CD4-positive, alpha-beta T cell treated with Interferon gamma for 1 hour (primary cell): ENCODE data around the gene TBX20.
"Not testable (repeated sequence)": the region's sequence is repeated elsewhere in the genome, so short reads cannot be mapped to it uniquely, and the experiment has no call there.

ENCODE experiments used
- DNase-seq: peaks from one replicate; pipeline ENCODE4 v3.0.0-alpha.2; 2020

The TBX20 gene

DNA sequence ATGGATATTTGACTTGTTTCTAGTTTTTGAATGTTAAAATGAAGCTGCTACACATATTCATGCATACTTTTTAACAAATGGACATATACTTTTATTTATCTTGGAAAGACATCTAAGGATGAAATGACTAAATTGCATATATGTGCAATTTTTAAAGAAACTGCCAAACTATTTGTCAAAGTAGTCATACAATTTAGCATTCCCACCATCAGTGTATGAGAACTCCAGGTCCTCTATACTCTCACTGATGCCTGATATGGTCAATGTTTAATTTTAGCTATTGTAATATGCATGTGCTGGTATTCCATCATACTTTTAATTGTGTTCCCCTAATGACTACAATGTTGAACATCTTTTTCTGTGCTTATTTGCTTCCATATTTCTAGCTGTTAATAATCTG, 47.0 kb downstream of the TBX20 start:
- DNase-seq = not testable (repeated sequence)

DNA sequence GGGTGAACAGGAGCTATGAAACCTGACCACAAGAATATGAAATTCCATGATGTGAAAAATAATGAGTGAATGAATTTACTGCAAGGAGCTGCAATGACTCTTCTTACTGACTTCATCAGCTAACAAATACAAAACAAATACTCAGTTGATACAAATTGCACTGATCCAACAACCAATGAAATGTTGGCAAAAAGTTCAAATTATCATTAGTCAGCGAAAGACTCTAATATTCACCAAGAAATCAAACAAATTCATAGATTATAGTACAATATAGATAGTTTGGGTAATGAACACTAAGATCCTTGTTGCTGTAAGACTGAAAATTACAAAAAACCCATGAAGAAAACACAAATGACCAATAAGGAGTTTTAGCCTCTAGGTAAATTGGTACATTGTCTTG, 49.0 kb downstream of the TBX20 start:
- not testable (repeated sequence) for DNase-seq

DNA sequence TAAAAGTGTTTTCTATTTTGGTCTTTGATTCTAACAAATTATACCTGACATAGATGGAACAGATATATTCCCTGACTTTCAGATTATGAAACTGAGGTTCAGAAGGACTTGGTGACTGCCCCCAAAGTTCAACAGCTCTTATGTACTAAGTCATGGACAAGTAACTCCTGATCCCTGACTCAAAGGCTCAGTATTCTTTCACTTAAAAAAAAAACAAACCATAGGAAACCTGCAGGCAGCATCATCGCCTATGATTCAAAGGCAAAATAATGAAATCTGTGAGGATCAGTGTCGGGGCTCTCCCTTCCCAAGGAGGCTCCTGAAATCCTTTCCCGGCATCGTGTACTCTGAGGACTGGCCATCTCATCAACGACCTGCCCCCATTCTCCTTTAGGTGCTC, 49.9 kb downstream of the TBX20 start:
- not testable (repeated sequence) for DNase-seq

DNA sequence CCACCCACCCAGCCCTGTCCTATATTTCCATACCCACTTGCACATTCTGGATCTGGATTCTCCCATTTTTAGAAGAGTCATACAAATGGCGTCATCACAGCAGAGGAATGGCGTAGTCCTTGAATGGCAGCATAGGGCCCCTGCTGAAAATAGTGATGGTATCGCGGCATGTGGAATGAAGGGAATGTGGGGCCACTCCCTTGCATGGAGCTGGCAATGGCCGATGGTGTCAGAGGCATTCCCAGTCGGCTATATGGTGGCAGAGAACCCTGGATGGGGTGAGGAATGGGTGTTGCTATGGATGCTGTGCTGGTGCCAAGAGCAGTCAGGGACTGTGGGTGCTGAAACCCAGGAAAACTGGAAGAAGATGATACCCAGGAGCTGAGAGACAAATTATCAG, 51.5 kb downstream of the TBX20 start:
- not testable (repeated sequence) for DNase-seq

DNA sequence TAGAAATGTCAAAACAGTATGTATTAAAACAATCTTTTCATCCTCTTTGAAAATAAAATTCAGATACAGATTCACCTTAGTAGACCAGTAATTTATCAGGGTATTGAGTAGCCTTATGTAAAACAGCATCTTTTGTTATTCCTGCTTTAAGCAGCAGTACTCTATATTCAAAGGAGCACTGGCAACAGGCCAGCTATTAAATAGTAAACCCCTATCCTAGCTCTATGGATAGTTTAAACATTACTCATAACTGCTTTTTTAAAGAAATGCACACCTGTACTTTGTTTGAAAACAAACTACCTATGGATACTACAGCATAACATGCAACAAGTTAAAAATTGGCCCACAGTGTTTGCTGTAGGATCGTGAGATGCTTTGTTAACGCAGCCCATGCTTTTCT, 53.7 kb downstream of the TBX20 start:
- not testable (repeated sequence) for DNase-seq

DNA sequence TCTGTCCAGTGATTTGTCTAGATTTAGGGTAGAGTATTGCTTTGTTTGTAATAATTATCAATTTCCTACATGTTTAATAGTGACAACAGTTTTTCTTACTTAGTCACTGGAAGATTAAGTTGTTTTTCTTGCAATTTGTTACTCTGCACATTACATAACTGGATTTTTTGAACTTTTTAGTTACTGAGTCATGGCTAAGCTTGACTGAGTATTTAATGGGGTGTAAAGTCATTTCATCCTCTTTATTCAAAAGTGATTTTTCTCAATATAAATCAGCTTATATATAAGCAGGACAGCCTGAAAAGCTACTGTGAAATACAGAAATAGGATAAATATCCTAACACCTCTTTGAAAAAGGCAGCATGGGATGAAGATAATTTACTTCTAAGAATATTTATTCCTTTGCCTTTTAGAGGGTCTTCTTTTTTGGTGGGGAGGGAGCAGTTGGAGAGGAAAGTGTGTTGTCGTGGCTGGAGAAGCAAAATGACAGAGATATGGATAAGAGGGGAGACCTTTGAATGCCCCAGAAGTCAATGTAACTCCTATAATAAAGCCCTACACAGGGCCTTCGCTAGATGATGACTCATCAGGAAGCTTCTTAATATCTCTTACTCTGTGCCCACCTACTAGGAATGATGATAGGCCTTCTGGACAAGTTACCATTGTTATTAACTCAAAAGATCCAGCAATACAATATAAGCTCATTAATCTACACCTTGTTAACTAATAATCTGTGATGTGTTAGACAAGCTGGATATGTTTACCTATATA, 55.3 kb downstream of the TBX20 start:
- not testable (repeated sequence) for DNase-seq

DNA sequence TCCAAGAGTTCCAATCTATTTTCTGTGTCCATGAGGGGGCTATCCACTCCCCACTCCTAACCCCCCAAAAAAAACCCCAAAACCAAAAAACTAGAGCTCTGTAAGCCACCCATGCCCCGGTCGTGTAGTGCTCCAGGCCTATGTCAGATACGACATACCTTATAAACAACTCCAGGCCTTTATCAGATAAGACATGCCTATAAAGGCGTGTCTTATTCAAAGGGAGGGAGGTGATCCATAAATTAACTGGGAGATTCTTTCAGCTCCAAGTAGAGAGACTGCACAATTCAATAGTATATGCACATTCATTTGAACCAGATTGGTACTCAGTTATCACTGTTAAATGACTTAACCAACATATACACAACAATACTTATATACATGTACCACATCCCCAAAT, 62.3 kb downstream of the TBX20 start:
- not testable (repeated sequence) for DNase-seq

DNA sequence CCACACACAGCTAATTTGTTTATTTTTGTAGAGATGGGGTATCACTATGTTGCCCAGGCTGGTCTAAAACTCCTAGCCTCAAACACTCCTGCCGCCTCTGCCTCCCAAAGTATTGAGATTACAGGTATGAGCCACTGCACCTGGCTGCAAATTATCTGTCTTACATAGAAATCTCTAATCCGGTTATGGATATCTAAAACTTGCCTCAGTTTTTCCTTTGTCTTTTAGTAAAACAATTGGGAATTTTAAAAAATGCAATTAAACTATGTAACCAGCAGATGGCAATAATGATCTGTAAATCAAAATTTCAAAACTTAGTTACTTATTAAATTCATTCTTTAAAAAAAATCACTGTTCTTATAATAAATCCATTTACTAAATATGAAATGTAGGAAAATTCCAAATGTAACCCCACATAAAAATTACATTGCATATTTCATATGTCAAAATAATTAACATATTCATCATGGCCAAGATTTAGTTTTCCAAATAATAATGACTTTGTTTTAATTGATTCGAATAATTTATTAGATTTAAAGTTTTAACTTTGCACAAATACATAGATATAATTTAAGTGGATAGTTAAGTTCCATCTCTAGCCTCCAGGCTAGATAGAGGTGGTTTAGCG, 63.6 kb downstream of the TBX20 start:
- DNase-seq = not testable (repeated sequence)

DNA sequence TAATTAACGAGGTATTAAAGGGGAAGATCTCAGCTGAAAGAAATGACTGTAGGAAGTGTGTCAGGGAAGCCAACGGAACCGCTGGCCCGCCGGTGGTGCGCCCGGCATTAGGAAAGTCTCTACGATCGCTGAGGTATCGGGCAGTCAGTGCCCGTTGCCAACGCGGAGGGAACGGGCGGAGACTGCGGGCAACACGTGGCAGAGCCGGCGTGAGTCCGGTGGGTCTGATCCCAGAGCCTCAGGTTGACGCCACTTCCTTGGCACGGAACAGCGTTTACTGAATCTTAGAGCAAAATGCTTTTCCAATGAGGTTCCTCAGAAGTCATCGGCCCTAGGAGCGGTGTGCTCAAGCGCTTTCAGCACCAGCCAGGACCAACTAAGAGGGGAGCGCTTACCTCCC, 67.1 kb downstream of the TBX20 start:
- DNase-seq = not testable (repeated sequence)

DNA sequence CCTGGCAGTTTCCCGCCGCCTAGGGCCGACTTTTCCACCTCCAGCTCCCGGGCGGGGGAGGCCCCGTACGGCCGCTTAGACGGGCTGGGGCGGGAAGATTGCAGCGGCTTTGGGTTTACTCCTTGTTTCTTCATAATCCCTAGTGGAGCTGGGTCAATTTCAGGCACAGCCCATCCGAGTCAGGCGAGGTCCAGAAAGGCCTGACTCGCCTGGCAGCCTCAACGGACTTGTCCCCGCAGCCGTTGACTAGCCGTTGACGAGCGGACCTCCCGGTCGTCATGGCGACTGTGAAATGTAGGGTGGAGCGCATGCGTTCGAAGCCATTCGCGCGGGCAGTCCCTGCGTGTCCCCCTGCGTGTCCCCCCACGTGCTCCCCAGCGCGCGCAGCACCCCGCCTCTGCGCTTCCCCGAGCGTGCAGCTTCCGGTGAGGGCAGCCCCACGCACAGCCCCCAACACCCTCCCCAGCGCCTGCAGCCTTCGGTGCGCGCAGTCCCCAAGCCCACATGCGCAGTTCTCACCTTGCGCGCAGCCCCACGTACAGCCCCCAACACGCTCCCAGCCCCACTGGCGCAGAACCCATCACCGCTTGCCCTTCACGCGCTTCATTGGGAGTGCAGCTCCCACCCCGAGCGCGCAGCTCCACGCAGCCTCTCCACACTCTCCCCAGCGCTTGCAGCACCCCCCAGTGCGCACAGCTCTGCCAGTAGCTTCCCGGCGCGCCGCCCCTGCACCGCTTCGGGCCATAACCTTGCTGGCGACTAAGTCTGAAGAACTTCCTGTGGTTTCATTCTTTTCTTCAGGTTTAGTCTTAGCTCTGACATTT, 67.8 kb downstream of the TBX20 start:
- DNase-seq = no peak

DNA sequence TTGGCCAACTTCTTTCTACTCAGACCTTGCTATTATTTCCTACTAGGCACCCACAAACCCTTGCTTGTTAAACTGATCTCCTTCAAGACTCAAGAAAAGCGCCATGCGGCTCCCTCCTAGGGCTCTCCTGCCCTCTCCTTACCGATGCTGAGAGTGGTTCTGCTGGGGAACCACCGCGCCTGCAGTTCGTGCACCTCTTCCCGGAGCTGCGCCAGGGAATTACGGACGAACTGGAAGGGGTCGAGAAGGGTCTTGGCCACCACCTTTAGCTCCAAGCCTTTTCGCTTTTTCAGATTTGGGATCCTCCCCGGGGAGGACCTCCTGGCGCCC, 68.4 kb downstream of the TBX20 start:
- not testable (repeated sequence) for DNase-seq

DNA sequence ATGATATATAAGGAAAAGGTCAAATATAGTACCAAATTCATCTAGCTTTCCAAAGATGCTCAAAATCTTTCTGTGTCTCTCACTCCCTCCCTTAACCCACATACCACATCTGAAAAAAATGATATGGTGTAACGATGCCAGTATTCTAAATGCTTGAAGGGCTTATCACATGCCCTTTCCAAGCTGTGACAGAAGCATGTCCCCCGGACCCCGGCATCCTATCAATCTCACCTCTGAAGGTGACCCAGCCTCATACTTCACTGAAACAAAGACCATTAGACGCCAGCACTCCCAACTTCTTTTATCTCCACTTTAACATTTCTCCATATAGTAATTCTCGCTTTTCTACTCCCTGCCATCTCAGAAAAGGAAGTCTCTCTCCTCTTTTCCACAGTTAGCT, 68.9 kb downstream of the TBX20 start:
- not testable (repeated sequence) for DNase-seq

DNA sequence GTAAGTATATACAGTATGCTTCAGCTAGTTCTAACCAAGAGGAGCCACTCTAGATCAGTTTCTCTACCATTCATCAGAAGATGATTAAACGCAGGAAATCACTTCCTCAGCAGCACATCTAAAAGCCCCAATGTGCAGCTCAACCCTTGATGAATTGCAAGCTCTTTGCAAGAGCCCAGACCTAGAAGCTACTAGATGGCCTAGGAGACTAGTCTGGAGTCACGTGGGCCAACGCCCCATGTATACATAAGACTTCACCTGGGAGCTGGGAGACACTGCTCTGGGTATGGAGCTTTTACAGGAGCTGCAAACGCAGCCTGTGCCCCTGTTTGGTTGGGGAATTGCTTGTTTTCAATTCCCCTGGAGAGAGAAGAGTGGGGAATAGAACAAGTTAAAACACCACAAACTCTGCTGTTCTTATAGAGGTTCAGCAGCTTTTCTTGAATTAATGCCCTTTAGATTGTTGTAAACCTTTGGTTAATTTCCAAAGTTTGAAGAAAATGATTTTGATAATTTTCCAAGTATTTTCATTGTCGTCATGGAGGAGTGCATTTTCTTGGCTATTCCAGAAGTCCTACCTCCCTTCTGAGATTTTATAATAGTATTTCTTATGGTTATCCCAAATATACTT, 69.9 kb downstream of the TBX20 start:
- not testable (repeated sequence) for DNase-seq

DNA sequence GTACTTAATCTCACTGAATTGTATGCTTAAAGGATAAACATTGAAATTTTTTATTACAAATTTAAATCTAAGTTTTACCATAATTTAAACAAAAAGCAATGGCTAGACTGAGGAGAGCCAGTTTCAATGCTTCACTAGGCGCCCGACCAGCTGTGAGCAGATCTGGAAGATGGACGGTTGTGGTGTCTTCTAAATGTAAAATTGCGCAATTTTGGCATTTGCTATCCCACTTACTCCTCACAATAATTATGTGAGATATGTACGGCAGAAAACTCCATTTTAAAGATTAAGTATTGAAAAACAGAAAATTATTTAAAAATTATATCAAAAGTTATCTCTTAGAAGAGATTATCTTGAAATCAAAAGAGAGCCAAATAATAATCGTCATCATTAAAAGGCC, 73.2 kb downstream of the TBX20 start:
- not testable (repeated sequence) for DNase-seq

DNA sequence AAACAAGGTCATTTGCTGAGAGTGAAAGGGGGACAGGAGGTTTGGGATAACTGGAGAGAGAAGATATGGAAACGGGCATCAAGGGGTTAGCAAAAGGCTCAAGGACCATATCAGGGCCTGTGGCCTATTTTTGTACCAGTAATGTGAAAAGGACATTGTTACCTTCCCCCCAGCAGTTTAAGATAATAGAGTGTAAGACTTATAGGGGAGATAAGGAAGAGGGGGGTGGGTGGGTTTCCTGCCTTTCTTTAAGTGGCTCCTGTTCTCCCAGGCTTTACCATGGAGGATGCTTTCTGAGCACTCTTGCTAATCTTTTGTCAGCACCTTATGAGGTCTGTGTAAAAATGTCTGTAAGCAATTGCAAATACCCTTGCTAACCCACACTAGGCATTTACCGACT, 80.7 kb downstream of the TBX20 start:
- DNase-seq = not testable (repeated sequence)

DNA sequence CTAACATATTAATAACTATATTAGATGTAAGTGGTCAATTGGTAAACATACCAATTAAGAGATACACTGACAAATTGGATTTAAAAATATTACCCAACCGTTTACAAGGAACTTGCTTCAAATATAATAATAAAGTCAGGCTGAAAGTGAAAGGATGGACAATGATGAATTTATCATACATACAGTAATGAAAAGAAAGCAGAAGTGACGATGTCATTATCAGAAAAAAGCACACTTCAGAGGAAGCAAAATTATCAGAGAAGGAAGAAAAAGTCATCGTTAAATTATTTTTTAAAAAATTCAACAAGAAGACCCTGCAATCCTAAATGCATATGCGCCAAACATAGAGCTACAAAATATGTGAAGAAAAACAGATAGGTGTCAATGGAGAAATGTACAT, 81.8 kb downstream of the TBX20 start:
- not testable (repeated sequence) for DNase-seq

DNA sequence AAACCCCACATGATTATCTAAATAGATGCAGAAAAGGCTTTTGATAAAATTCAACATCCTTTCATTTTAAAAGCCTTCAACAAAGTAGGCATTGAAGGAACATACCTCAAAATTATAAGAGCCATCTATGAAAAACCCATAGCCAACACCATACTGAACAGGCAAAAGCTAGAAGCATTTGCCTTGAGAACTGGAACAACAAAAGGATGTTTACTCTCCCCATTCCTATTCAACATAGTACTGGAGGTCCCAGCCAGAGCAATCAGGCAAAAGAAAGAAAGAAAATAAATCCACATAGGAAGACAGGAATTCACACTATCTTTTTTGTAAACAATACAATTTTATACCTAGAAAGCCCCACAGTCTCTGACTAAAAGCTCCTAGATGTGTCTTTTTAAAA, 86.2 kb downstream of the TBX20 start:
- not testable (repeated sequence) for DNase-seq

DNA sequence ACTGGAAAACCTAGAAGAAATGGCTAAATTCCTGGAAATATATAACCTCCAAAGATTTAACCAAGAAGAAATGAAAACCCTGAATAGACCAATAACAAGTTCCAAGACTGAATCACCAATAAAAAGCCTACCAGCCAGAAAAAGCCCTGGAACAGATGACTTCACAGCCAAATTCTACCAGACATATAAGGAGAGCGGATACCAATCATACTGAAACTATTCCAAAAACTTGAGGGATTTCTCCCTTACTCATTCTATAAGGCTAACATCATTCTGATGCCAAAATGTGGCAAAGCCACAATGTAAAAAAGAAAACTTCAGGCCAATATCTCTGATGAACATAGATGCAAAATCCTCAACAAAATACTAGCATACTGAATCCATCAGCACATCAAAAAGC, 86.7 kb downstream of the TBX20 start:
- DNase-seq = not testable (repeated sequence)

DNA sequence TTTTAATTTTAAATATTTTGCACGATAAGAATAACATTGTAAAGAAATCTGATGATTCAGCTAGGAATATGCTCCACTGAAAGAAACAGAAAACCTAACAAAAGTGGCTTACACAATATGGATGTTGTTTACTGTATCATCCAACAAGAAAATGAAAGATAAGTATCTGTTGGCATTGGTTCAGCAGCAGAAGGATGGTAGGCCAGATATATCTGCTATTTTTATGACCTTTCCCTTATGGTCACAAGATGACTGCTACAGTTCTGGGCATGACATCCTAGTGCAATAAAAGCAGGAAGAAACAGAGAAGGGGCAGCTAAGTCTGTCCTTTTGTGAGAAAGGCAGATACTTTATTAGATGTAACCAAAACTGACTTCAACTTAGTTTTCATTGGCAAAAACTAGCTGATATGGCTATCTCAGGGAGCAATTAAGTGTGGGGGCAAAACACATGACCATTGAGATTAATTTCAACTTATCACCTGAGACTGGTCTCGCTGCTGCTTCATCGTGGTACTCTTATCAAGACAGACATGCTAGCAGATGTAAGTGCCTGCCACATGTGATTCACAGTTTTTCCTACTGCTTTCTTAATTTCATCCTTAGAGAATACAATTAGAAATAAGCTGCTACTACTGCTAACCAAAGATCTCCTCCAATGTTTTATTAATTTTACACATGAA, 92.7 kb downstream of the TBX20 start:
- not testable (repeated sequence) for DNase-seq
